Endothelial cell of umbilical vein (primary cell): ENCODE results near the gene HOXD4. TPM values are rescaled to one million over a fixed set of nuclear protein-coding genes. Genes with fewer than 3 reads are reported as not detected.

Experiments
- BruUV-seq: library from RNA; stranded (reverse); fragments of 400-500 nt; replicated peaks from 2 replicates; lab custom pipeline; 2021; lab: Mats Ljungman, UMichigan
- CTCF ChIA-PET: fragments of 300-600, 350-600 bp; sonication (Branson Sonifier 250); formaldehyde crosslinking; loops from one replicate; lab custom pipeline; 2021; ENCODE audit warnings: antibody characterized with exemption, inconsistent platforms; lab: Charles Lee
- POLR2A ChIA-PET: fragments of 300-600, 350-600 bp; sonication (Branson Sonifier 250); formaldehyde crosslinking; loops from one replicate; lab custom pipeline; 2021; ENCODE audit warnings: antibody characterized with exemption, inconsistent platforms; lab: Charles Lee
- DNase-seq: peaks from one replicate; pipeline ENCODE4 v3.0.0-alpha.2; 2011; ENCODE audit warnings: low read depth, low spot score
- FAIRE-seq: peaks from 2 replicates; lab custom pipeline; 2011; peaks lifted over from hg19 to GRCh38; lab: Jason Lieb, UNC
- H2AFZ ChIP-seq: 2 replicates; pipeline ENCODE4 v1.6.0; 2012; ENCODE audit warnings: low read depth, low read length, control low read depth, inconsistent platforms
- H3K27ac ChIP-seq: 2 replicates; pipeline ENCODE4 v1.5.1; 2011; ENCODE audit warnings: low read depth, mild to moderate bottlenecking, control low read depth, low read length, moderate library complexity; ENCODE audit not compliant: insufficient read depth
- H3K27me3 ChIP-seq, 2 experiments: 2 replicates each; pipeline versions ENCODE4 v1.6.0 to v1.6.1; 2011; ENCODE audit warnings: low read length in 2 of 2, mixed read lengths in 1 of 2; ENCODE audit not compliant: control insufficient read depth in 2 of 2, insufficient read depth in 2 of 2
- H3K36me3 ChIP-seq, 2 experiments: 2 replicates in 1 of 2; 3 replicates in 1 of 2; pipeline ENCODE4 v1.5.1; 2011; ENCODE audit warnings: low read length in 2 of 2, mild to moderate bottlenecking in 1 of 2, moderate library complexity in 1 of 2; ENCODE audit not compliant: control insufficient read depth in 2 of 2, insufficient read depth in 2 of 2; ENCODE audit errors: extremely low read depth in 1 of 2
- H3K4me1 ChIP-seq: 3 replicates; pipeline ENCODE4 v1.5.1; 2011; ENCODE audit warnings: mild to moderate bottlenecking, low read length; ENCODE audit not compliant: control insufficient read depth, insufficient read depth; ENCODE audit errors: extremely low read depth
- H3K4me2 ChIP-seq: 2 replicates; pipeline ENCODE4 v1.6.1; 2011; ENCODE audit warnings: low read length, control low read depth, mixed read lengths; ENCODE audit not compliant: insufficient read depth
- H3K4me3 ChIP-seq, 3 experiments: fragments of 200-600 bp in 1 of 3; sonication (generic), shearing (Covaris generic) in 1 of 3; replicated peaks in 1 of 3; 2 replicates each; pipeline ENCODE4 v1.5.1; 2011 to 2016; ENCODE audit warnings: control low read depth in 3 of 3, low read length in 3 of 3, mild to moderate bottlenecking in 2 of 3, inconsistent platforms in 1 of 3, low read depth in 1 of 3, moderate library complexity in 1 of 3; ENCODE audit not compliant: insufficient read depth in 1 of 3
- H3K79me2 ChIP-seq: 2 replicates; pipeline ENCODE4 v1.6.0; 2012; ENCODE audit warnings: low read length, inconsistent platforms; ENCODE audit not compliant: control insufficient read depth, insufficient read depth
- H3K9ac ChIP-seq: replicated peaks from 2 replicates; pipeline ENCODE3; 2011; ENCODE audit warnings: low read length, control low read depth; ENCODE audit not compliant: insufficient read depth; ENCODE audit errors: extremely low read depth
- H3K9me1 ChIP-seq: replicated peaks from 3 replicates; pipeline ENCODE4 v1.6.0; 2011; ENCODE audit warnings: mild to moderate bottlenecking, low read length; ENCODE audit not compliant: control insufficient read depth, insufficient read depth; ENCODE audit errors: extremely low read depth
- H3K9me3 ChIP-seq: replicated peaks from 2 replicates; pipeline ENCODE4 v1.5.1; 2012; ENCODE audit warnings: low read length, inconsistent platforms; ENCODE audit not compliant: control insufficient read depth, insufficient read depth
- H4K20me1 ChIP-seq: replicated peaks from 2 replicates; pipeline ENCODE3; 2011; ENCODE audit warnings: mild to moderate bottlenecking, low read length; ENCODE audit not compliant: control insufficient read depth, insufficient read depth; ENCODE audit errors: extremely low read depth
- EZH2 ChIP-seq: IDR thresholded peaks from 2 replicates; pipeline ENCODE4 v1.6.1; 2012; ENCODE audit warnings: borderline replicate concordance, low read depth, mild to moderate bottlenecking, moderate library complexity, low read length, inconsistent platforms; ENCODE audit not compliant: severe bottlenecking
- FOS ChIP-seq: IDR thresholded peaks from 2 replicates; pipeline ENCODE4 v1.6.1; 2011; ENCODE audit warnings: mild to moderate bottlenecking, low read length, moderate library complexity, borderline replicate concordance; ENCODE audit not compliant: insufficient read depth
- GATA2 ChIP-seq: IDR thresholded peaks from 2 replicates; pipeline ENCODE4 v1.7.0; 2011; ENCODE audit warnings: low read depth, mild to moderate bottlenecking, moderate library complexity, mixed read lengths, low read length; ENCODE audit not compliant: insufficient read length, insufficient read depth
- JUN ChIP-seq: IDR thresholded peaks from 2 replicates; pipeline ENCODE4 v1.6.1; 2011; ENCODE audit warnings: borderline replicate concordance, low read depth; ENCODE audit not compliant: insufficient read length, insufficient read depth
- MYC ChIP-seq: IDR thresholded peaks from one replicate; pipeline ENCODE4 v1.6.1; 2011; ENCODE audit warnings: mild to moderate bottlenecking, low read depth, low read length
- POLR2A ChIP-seq: IDR thresholded peaks from 2 replicates; pipeline ENCODE4 v1.6.1; 2012; ENCODE audit warnings: low read depth, mild to moderate bottlenecking, control low read depth, low read length
- POLR2AphosphoS5 ChIP-seq: IDR thresholded peaks from 2 replicates; pipeline ENCODE4 v1.6.1; 2012; ENCODE audit warnings: low read depth, mild to moderate bottlenecking, control low read depth, low read length, moderate library complexity; ENCODE audit not compliant: insufficient read depth
- dilution Hi-C: fragments of 300-500 bp; cut with MboI; formaldehyde crosslinking; loops from one replicate; pipeline ENCODE4 v1.15.0; 2019; ENCODE audit warnings: low sequenced_read_pairs; ENCODE audit not compliant: extremely low pct_ligation_motif_present
- intact Hi-C: fragments of 100-400 bp; cut with micrococcal nuclease; formaldehyde crosslinking; loops from one replicate; pipeline ENCODE4 v1.10.0; 2022
- polyA plus RNA-seq, 4 experiments: library from polyadenylated mRNA; depleted of rRNA in 3 of 4; stranded (reverse) in 3 of 4; unstranded in 1 of 4; fragments of >200 nt; gene quantifications; 2 replicates each; pipeline versions ENCODE4 v1.2.1 to v1.2.3, GENCODE V29; 2011 to 2012; ENCODE audit warnings: missing spikeins in 1 of 4
- total RNA-seq: library from RNA; stranded (reverse); gene quantifications from 2 replicates; pipeline ENCODE4 v1.2.3, GENCODE V29; 2021
- TF ChIP-seq, protein P1 (sequence below): IDR thresholded peaks from 2 replicates; pipeline ENCODE4 v1.6.1; 2011; ENCODE audit not compliant: insufficient read depth, insufficient read length
- TF ChIP-seq, protein P2 (sequence below), 2 donors: IDR thresholded peaks; 1 replicate in 1 of 2; 2 replicates in 1 of 2; pipeline ENCODE4 v1.5.1; 2011; ENCODE audit warnings: low read length in 2 of 2, mild to moderate bottlenecking in 2 of 2, moderate library complexity in 2 of 2, control low read depth in 1 of 2, inconsistent platforms in 1 of 2, low read depth in 1 of 2; ENCODE audit not compliant: insufficient read depth in 1 of 2; ENCODE audit errors: extremely low read depth in 1 of 2

Gene HOXD4
- total and polyA plus RNA-seq, 2 donors (not counting 3 experiments of a cell fraction or from before 2014, with no cell fraction given): 7.6 to 13.7 TPM

GRCh38 chr2:176106581-176107539 is 44.5 kb upstream of the HOXD4 start, which contains the start of gene HOXD11:
TSS of gene HOXD11 (plus strand) at chr2:176107280. CDS start at chr2:176107356, 76 bp downstream.
- Histone ChIP-seq H3K4me1 (no peaks in the 10 kb centered on the region), H3K4me2 (peak within 1 kb of the TSS; percentile 39), H3K36me3 (no peaks in the 10 kb centered on the region), H4K20me1 (no peaks in the 10 kb centered on the region), H3K9ac (no peak within 1 kb of the TSS), H3K4me3 (no peak within 1 kb of the TSS), H3K9me1 (no peaks in the 10 kb centered on the region), H3K79me2 (no peaks in the 10 kb centered on the region), H3K27me3 (peaks cover 83 to 96% of the 10 kb centered on the region in 2 experiments), H2AFZ (no peak within 1 kb of the TSS), H3K27ac (no peak within 1 kb of the TSS), H3K9me3 (no peaks in the 10 kb centered on the region)
- no peak for FAIRE-seq
- POLR2A ChIA-PET: no interaction called here
- dilution Hi-C loops: no loop called here
- CTCF ChIA-PET: interaction anchor here (1.9 kb wide), 1 partner anchor 9 kb away, joined by 7 read pairs; no protein-coding TSS in a partner anchor
- TF ChIP-seq, protein P1, sequence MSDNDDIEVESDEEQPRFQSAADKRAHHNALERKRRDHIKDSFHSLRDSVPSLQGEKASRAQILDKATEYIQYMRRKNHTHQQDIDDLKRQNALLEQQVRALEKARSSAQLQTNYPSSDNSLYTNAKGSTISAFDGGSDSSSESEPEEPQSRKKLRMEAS: no peak
- TF ChIP-seq EZH2: peak; percentile 98
- intact Hi-C loops: no loop called here
- no TSS peak for BruUV-seq
- DNase-seq: peak; percentile 17

DNA sequence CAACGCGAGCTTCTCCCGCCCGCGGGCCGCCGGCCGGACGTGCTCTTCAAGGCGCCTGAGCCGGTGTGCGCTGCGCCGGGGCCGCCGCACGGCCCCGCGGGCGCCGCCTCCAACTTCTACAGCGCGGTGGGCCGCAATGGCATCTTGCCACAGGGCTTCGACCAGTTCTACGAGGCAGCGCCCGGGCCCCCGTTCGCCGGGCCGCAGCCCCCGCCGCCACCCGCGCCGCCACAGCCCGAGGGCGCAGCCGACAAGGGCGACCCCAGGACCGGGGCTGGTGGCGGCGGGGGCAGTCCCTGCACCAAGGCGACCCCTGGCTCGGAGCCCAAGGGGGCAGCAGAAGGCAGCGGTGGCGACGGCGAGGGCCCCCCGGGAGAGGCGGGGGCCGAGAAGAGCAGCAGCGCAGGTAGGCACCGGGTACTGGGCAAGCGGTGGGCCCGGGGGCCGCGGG is 43.6 kb upstream of the HOXD4 start:
- H3K9ac ChIP-seq: no peak overlapping the region

More for the DNA sequence above, 43.6 kb upstream of the HOXD4 start:
- H3K4me2 ChIP-seq: no peak overlapping the region
- dilution Hi-C loops: no loop called here
- no peaks in the 10 kb centered on the region for H3K9me1 ChIP-seq
- H3K36me3 ChIP-seq: no peaks in the 10 kb centered on the region
- POLR2A ChIA-PET: no interaction called here
- H3K4me3 ChIP-seq: no peak overlapping the region
- no peaks in the 10 kb centered on the region for H3K4me1 ChIP-seq
- H3K79me2 ChIP-seq: no peaks in the 10 kb centered on the region
- no peaks in the 10 kb centered on the region for H4K20me1 ChIP-seq
- BruUV-seq: no TSS peak
- DNase-seq (no peak), FAIRE-seq (no peak)
- no peak overlapping the region for H2AFZ ChIP-seq
- no peak overlapping the region for H3K27ac ChIP-seq
- intact Hi-C loops: no loop called here
- CTCF ChIA-PET: interaction anchor here (1.9 kb wide), 1 partner anchor 10 kb away, joined by 7 read pairs; no protein-coding TSS in a partner anchor
- no peaks in the 10 kb centered on the region for H3K9me3 ChIP-seq
- TF ChIP-seq, protein P2, sequence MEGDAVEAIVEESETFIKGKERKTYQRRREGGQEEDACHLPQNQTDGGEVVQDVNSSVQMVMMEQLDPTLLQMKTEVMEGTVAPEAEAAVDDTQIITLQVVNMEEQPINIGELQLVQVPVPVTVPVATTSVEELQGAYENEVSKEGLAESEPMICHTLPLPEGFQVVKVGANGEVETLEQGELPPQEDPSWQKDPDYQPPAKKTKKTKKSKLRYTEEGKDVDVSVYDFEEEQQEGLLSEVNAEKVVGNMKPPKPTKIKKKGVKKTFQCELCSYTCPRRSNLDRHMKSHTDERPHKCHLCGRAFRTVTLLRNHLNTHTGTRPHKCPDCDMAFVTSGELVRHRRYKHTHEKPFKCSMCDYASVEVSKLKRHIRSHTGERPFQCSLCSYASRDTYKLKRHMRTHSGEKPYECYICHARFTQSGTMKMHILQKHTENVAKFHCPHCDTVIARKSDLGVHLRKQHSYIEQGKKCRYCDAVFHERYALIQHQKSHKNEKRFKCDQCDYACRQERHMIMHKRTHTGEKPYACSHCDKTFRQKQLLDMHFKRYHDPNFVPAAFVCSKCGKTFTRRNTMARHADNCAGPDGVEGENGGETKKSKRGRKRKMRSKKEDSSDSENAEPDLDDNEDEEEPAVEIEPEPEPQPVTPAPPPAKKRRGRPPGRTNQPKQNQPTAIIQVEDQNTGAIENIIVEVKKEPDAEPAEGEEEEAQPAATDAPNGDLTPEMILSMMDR (IDR thresholded peaks at IDR 0.05; ENCODE audit: extremely low read depth in 1 of 2, insufficient read depth in 1 of 2, low read depth in 1 of 2, low read length in 2 of 2): no peak
- TF ChIP-seq FOS: no peak
- TF ChIP-seq MYC: no peak
- no peak for TF ChIP-seq POLR2A
- TF ChIP-seq EZH2: peak; percentile 80
- no peak for TF ChIP-seq GATA2
- no peak for TF ChIP-seq POLR2AphosphoS5
- TF ChIP-seq JUN: no peak
- peaks cover 84 to 96% of the 10 kb centered on the region in 2 experiments for H3K27me3 ChIP-seq
